Thymus (tissue), 11 donors: Measurements from ENCODE around the gene FBXL19. TPM values are rescaled to one million over a fixed set of nuclear protein-coding genes. Genes with fewer than 3 reads are reported as not detected.
"Not testable (repeated sequence)": the region's sequence is repeated elsewhere in the genome, so short reads cannot be mapped to it uniquely, and the experiment has no call there.

ENCODE experiments used
- DNase-seq, 9 donors: peaks; one replicate each; pipeline ENCODE4 v3.0.0-alpha.2; 2013; ENCODE audit warnings: low spot score in 9 of 9, low read depth in 6 of 9, missing footprints in 1 of 9
- H3K27ac ChIP-seq, 2 donors: one replicate each; pipeline ENCODE4 v1.5.1; 2013; ENCODE audit warnings: control low read depth in 1 of 2, low read depth in 1 of 2, low read length in 1 of 2, mild to moderate bottlenecking in 1 of 2, moderate library complexity in 1 of 2
- H3K27me3 ChIP-seq, 2 donors: one replicate each; pipeline ENCODE4 v1.5.1; 2013; ENCODE audit warnings: low read length in 1 of 2; ENCODE audit not compliant: control insufficient read depth in 2 of 2, insufficient read depth in 1 of 2
- H3K36me3 ChIP-seq, 2 donors: one replicate each; pipeline ENCODE4 v1.5.1; 2013; ENCODE audit warnings: low read length in 1 of 2, mild to moderate bottlenecking in 1 of 2, moderate library complexity in 1 of 2; ENCODE audit not compliant: control insufficient read depth in 2 of 2, insufficient read depth in 2 of 2
- H3K4me1 ChIP-seq, 2 donors: one replicate each; pipeline ENCODE4 v1.5.1; 2013; ENCODE audit warnings: low read length in 2 of 2; ENCODE audit not compliant: control insufficient read depth in 2 of 2, insufficient read depth in 2 of 2
- H3K4me3 ChIP-seq, 2 donors: one replicate each; pipeline ENCODE4 v1.5.1; 2013; ENCODE audit warnings: low read length in 2 of 2, control low read depth in 1 of 2, mild to moderate bottlenecking in 1 of 2
- H3K9me3 ChIP-seq, 2 donors: one replicate each; pipeline ENCODE4 v1.5.1; 2013; ENCODE audit warnings: low read length in 1 of 2, mild to moderate bottlenecking in 1 of 2; ENCODE audit not compliant: control insufficient read depth in 2 of 2, insufficient read depth in 1 of 2
- WGBS: extraction: QIAGEN DNeasy Blood & Tissue Kit; methylation state at CpG from one replicate; pipeline ENCODE4 v1.1.7; 2013; 5-methylcytosine and 5-hydroxymethylcytosine counted together
- polyA plus RNA-seq: library from polyadenylated mRNA; stranded (reverse); fragments of 200-250 nt; gene quantifications from one replicate; pipeline ENCODE4 v1.2.3, GENCODE V29; 2013
- total RNA-seq: library from RNA; stranded (reverse); fragments of 120-200 nt; gene quantifications from one replicate; pipeline ENCODE4 v1.2.4, GENCODE V29; 2013
- donor health status: healthy.

Gene FBXL19
- total and polyA plus RNA-seq, 2 donors = 10.2 to 17.0 TPM

GRCh38 chr16:30931068-30931650 is 7.8 kb downstream of the FBXL19 start:
- Histone ChIP-seq H3K27me3 (no peaks in the 10 kb centered on the region), H3K27ac (no peak overlapping the region), H3K4me3 (no peak overlapping the region), H3K36me3 (peaks cover 34 to 35% of the 10 kb centered on the region in 2 donors), H3K4me1 (peaks cover 0 to 26% of the 10 kb centered on the region in 2 donors), H3K9me3 (no peaks in the 10 kb centered on the region)
- DNase-seq = no peak
- WGBS = 86% methylated on average over 12 of the region's 12 CpGs

GRCh38 chr16:30934827-30935557 is 11.6 kb downstream of the FBXL19 start:
- Histone ChIP-seq H3K9me3 (no peaks in the 10 kb centered on the region), H3K4me3 (no peak overlapping the region), H3K4me1 (peaks cover 0 to 16% of the 10 kb centered on the region in 2 donors), H3K36me3 (peaks cover 25 to 29% of the 10 kb centered on the region in 2 donors), H3K27ac (no peak overlapping the region), H3K27me3 (no peaks in the 10 kb centered on the region)
- WGBS = 65% methylated on average over 12 of the region's 12 CpGs
- DNase-seq = no peak

GRCh38 chr16:30937692-30938091 is 14.3 kb downstream of the FBXL19 start:
- H3K27ac ChIP-seq = no peak overlapping the region
- H3K36me3 ChIP-seq = peaks cover 5 to 16% of the 10 kb centered on the region in 2 donors
- peaks cover 0 to 31% of the 10 kb centered on the region in 2 donors for H3K4me1 ChIP-seq
- DNase-seq = no peak
- WGBS = 8% methylated on average over 5 of the region's 5 CpGs
- no peaks in the 10 kb centered on the region for H3K9me3 ChIP-seq
- no peak overlapping the region for H3K4me3 ChIP-seq
- no peaks in the 10 kb centered on the region for H3K27me3 ChIP-seq

- not testable (repeated sequence) for H3K9me3 ChIP-seq, H3K27me3 ChIP-seq, DNase-seq, H3K27ac ChIP-seq, H3K4me3 ChIP-seq
- peaks cover 0 to 31% of the 10 kb centered on the region in 2 donors for H3K4me1 ChIP-seq
- peaks cover 13 to 29% of the 10 kb centered on the region in 2 donors for H3K36me3 ChIP-seq
- WGBS = over 99% methylated on average over 8 of the region's 8 CpGs
Observed at GRCh38 chr16:30939571-30939970, 16.2 kb downstream of the FBXL19 start.

- Histone ChIP-seq H3K36me3 (peaks cover 14 to 30% of the 10 kb centered on the region in 2 donors), H3K4me3 (no peak overlapping the region), H3K4me1 (peaks cover 0 to 26% of the 10 kb centered on the region in 2 donors), H3K27me3 (no peaks in the 10 kb centered on the region), H3K27ac (peak overlapping the region in 1 of 2 donors; percentile 38), H3K9me3 (no peaks in the 10 kb centered on the region)
- DNase-seq = peak in 3 of 9 donors; percentile 67 to 73 (median 73)
- WGBS = 33% methylated on average over 15 of the region's 15 CpGs
Observed at GRCh38 chr16:30941600-30942425, 18.4 kb downstream of the FBXL19 start.

- 96% methylated on average over 4 of the region's 4 CpGs for WGBS
- peak overlapping the region in 1 of 2 donors; percentile 38 for H3K27ac ChIP-seq
- H3K27me3 ChIP-seq = no peaks in the 10 kb centered on the region
- DNase-seq = no peak
- peaks cover 0 to 24% of the 10 kb centered on the region in 2 donors for H3K4me1 ChIP-seq
- H3K4me3 ChIP-seq = no peak overlapping the region
- peaks cover 16 to 32% of the 10 kb centered on the region in 2 donors for H3K36me3 ChIP-seq
- H3K9me3 ChIP-seq = no peaks in the 10 kb centered on the region
Observed at GRCh38 chr16:30942426-30942806, 19.0 kb downstream of the FBXL19 start.

GRCh38 chr16:30944352-30944751 is 21.0 kb downstream of the FBXL19 start:
- peaks cover 16 to 32% of the 10 kb centered on the region in 2 donors for H3K36me3 ChIP-seq
- no peak overlapping the region for H3K4me3 ChIP-seq
- H3K4me1 ChIP-seq = peaks cover 0 to 26% of the 10 kb centered on the region in 2 donors
- DNase-seq = no peak
- no peaks in the 10 kb centered on the region for H3K27me3 ChIP-seq
- H3K27ac ChIP-seq = no peak overlapping the region
- H3K9me3 ChIP-seq = no peaks in the 10 kb centered on the region

GRCh38 chr16:30946671-30947540 is 23.5 kb downstream of the FBXL19 start:
- Histone ChIP-seq H3K4me3 (no peak overlapping the region), H3K27me3 (no peaks in the 10 kb centered on the region), H3K36me3 (peaks cover 16 to 27% of the 10 kb centered on the region in 2 donors), H3K4me1 (peaks cover 12 to 42% of the 10 kb centered on the region in 2 donors), H3K27ac (no peak overlapping the region), H3K9me3 (no peaks in the 10 kb centered on the region)
- DNase-seq = no peak
- WGBS = 97% methylated on average over 38 of the region's 38 CpGs
